GM18951 (cell line): ENCODE measurements around the gene PROSER2.

ENCODE experiments used
- POLR2A ChIP-seq: IDR thresholded peaks from 4 replicates; pipeline ENCODE4 v1.6.1; 2011; ENCODE audit warnings: mild to moderate bottlenecking; ENCODE audit not compliant: insufficient read length, insufficient read depth; ENCODE audit errors: extremely low read depth
- in situ Hi-C: fragments of 300-500 bp; cut with MboI; formaldehyde crosslinking; loops from one replicate; pipeline ENCODE4 v1.12.0; 2022; ENCODE audit warnings: low sequenced_read_pairs, mixed read lengths, inconsistent platforms; ENCODE audit not compliant: unreplicated experiment

PROSER2 gene

GRCh38 chr10:11875494-11876281 is 52.5 kb downstream of the PROSER2 start:
- no peak for TF ChIP-seq POLR2A
- in situ Hi-C loops = no loop called here

DNA sequence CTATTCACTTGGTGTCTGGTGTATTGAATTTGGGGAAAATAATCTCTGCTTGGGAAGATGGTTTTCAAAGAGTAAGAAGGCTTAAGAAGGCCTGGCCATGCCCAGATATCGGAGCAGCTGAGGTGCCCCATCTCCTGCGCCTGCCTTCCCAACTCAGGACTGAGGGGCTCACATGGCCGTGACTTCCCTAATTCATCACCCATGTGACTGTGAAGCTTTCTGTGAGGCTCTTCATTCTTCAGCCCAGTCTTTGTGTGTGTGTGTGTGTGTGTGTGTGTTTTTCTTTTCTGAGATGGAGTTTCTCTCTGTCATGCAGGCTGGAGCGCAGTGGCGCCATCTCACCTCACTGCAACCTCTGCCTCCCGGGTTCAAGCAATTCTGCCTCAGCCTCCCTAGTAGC is 53.2 kb downstream of the PROSER2 start:
- in situ Hi-C loops = no loop called here

GRCh38 chr10:11876805-11877590 is 53.8 kb downstream of the PROSER2 start:
- TF ChIP-seq POLR2A = no peak
- in situ Hi-C loops = no loop called here

More for the DNA sequence above, 53.2 kb downstream of the PROSER2 start:
- no peak for TF ChIP-seq POLR2A

DNA sequence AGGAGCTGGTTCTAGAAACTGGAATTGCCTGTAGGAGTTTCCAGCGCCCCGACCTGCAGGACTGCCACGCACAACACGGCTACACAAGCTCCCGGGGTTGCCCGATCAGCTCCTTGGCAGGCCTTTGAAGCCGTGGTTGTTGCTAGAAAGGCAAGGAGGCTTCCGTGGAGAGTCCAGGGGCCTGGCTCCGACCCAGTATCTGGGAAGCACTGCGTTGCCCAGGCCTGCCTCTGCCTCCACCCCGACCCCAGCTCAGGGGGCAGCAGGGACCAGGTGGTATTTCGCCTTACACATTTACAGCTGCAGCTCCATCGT is 54.4 kb downstream of the PROSER2 start:
- no peak for TF ChIP-seq POLR2A
- in situ Hi-C loops = no loop called here

- in situ Hi-C loops = no loop called here
- no peak for TF ChIP-seq POLR2A
Measured at GRCh38 chr10:11878776-11879175, 55.6 kb downstream of the PROSER2 start.

- no peak for TF ChIP-seq POLR2A
- in situ Hi-C loops = no loop called here
Measured at GRCh38 chr10:11879387-11880094, 56.4 kb downstream of the PROSER2 start.

DNA sequence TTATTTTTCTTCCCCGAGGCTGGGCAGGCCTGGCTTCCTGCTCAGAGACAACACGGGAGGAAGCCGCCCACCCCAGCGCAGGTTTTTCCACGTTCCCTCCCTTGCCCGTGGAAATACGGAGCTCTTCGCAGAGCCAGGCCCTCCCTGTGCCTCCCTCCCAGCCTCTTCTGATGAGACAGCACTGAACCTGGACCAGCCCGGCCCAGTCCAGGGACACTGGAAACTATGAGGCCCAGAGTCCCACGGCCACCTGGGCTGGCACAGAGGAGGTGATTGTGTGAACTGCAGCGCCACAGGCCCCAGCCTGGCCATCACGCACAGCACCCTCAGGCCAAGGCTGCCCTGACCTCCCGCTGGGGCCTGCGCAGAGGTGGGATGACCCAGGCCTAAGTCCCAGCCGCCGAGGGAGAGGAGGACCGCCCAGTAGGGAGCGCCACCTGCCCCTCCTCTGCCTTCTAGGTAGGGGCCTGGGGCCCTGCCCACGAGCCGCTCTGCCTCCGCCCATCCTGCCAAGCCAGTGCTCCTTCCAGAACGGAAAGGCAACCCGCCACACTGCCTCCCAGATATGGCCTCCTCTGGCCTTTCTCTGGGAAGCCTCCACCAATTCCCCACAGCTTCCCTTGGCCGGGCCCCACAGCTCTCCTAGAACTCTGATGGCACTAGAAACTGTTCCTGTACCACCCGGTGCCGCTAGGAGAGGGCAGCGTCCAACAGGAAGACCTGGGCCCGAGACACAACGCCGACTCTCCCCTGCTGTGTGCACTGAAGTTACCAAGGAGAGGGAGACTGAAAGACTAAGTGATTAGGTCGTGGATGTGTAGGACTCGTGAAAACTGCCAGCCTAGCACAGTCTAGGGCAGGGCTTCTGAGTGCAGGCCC is 57.2 kb downstream of the PROSER2 start:
- TF ChIP-seq POLR2A = no peak
- in situ Hi-C loops = no loop called here

DNA sequence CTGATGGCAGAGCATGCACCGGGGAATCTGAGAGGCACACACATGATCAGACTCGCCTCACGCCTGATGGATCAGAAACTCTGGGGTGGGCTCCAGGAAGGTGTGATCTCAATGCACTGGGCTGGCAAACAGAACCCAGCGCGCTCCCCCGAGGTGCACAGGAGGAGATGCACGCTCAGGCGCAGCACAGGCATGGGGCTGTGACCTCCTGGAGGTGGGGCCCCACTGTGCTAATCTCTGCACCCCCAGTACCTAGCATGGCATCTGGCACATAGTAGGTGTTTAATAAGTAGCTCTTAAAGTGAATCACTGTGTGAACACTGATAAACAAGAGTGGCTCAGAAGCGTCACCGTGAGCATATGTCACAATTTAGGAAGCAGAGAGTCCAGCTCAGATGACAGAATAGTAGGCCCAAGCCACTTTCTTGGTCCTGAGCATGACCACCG is 57.9 kb downstream of the PROSER2 start:
- in situ Hi-C loops = no loop called here
- TF ChIP-seq POLR2A = no peak

- no peak for TF ChIP-seq POLR2A
- in situ Hi-C loops = no loop called here
Measured at GRCh38 chr10:11881477-11882417, 58.6 kb downstream of the PROSER2 start.

DNA sequence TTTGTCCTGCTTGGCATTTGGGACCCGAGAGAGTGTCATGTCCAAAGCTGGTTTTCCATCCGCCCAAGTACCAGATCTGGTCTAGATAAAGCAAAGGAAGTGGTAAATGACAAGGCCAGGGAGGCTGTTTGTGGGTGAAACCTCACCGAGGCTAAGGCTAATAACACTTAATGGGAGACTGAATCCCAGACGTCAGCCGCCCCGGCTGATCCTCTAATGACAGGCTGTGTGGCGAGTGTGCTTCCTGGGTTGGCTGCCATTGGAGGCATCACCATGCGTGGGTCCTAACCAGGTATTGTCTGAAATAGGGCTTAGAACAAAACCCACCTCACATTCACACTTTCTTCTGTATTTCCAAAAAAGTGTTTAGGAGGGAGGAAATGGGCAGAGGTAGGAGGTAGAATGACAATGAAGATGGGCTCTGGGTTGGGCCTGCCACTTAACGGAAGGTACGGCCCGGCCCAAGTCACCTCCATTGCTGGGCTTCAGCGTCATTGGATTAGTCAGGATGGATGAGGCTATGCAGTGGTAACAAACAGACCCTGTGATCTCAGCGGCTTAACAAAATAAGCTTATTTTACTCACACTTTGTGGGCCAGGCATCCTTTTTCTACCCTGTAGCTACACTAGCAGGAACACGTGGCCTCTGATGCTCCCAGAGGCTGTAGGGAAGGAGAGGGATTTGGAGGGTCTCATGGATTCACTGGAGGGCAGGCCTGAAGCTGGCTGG is 59.7 kb downstream of the PROSER2 start:
- in situ Hi-C loops = no loop called here

More for the DNA sequence above, 59.7 kb downstream of the PROSER2 start:
- no peak for TF ChIP-seq POLR2A
